Neural crest cell (in vitro differentiated cells): ENCODE results near the gene CCDC149. TPM values are rescaled to one million over a fixed set of nuclear protein-coding genes. Genes with fewer than 3 reads are reported as not detected.

Source experiments
- DNase-seq: peaks from one replicate; pipeline ENCODE4 v3.0.0; 2021; ENCODE audit warnings: low read depth, mixed read lengths, low spot score
- H3K27ac Mint-ChIP-seq: one replicate; pipeline ENCODE4 v1.8.0; 2021; ENCODE audit warnings: mild to moderate bottlenecking, mixed read lengths; ENCODE audit not compliant: unreplicated experiment
- H3K27me3 Mint-ChIP-seq: 2 replicates; pipeline ENCODE4 v1.8.0; 2021; ENCODE audit warnings: low read depth, mild to moderate bottlenecking, mixed read lengths
- H3K36me3 Mint-ChIP-seq: 2 replicates; pipeline ENCODE4 v1.8.0; 2021; ENCODE audit warnings: low read depth, mild to moderate bottlenecking, mixed read lengths
- H3K4me1 Mint-ChIP-seq: 2 replicates; pipeline ENCODE4 v1.8.0; 2021; ENCODE audit warnings: mixed read lengths
- H3K4me3 Mint-ChIP-seq: one replicate; pipeline ENCODE4 v1.8.0; 2021; ENCODE audit warnings: mild to moderate bottlenecking, mixed read lengths
- H3K9me3 Mint-ChIP-seq: 2 replicates; pipeline ENCODE4 v1.8.0; 2021; ENCODE audit warnings: mixed read lengths
- CTCF ChIP-seq: fragments of 200-600 bp; sonication (generic); conservative IDR thresholded peaks from 2 replicates; pipeline ENCODE4 v1.5.0; 2021; ENCODE audit warnings: antibody characterized with exemption, mild to moderate bottlenecking
- total RNA-seq: library from RNA; stranded (reverse); gene quantifications from 2 replicates; pipeline ENCODE4 v1.2.1, GENCODE V29; 2021

Gene CCDC149
- total RNA-seq, 1 donor from 2014 or later: 11.9 TPM

DNA sequence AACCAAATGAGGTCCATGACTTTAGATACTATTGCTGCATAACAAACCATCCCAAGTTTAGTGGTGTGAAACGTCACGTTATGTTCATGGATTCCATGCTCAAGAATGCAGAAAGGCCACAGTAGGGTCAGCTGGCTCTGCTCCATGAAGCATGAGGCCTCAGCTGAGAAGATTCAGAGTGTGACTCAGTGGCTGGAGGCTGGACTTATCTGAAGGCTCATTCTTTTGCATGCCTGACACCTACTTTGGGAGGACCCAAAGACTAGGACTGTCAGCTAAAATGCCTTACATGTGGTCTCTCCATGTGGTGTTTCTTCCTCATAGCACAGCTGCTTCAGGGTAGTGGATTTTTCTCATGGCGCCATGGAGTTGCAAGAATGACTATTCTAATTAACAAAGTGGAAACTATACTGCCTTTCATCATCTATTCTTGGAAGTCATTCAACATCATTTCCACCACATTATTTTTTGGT is 11.5 kb upstream of the CCDC149 start:
- no peak overlapping the region for H3K27ac Mint-ChIP-seq
- peaks cover 2% of the 10 kb centered on the region for H3K36me3 Mint-ChIP-seq
- TF ChIP-seq CTCF: no peak
- H3K4me3 Mint-ChIP-seq: no peak overlapping the region
- peaks cover 18% of the 10 kb centered on the region for H3K27me3 Mint-ChIP-seq
- peaks cover 6% of the 10 kb centered on the region for H3K4me1 Mint-ChIP-seq
- no peak for DNase-seq
- no peaks in the 10 kb centered on the region for H3K9me3 Mint-ChIP-seq

- TF ChIP-seq CTCF: no peak
- H3K27me3 Mint-ChIP-seq: peaks cover 16% of the 10 kb centered on the region
- H3K4me1 Mint-ChIP-seq: peaks cover 6% of the 10 kb centered on the region
- DNase-seq: no peak
- H3K9me3 Mint-ChIP-seq: no peaks in the 10 kb centered on the region
- peaks cover 2% of the 10 kb centered on the region for H3K36me3 Mint-ChIP-seq
- no peak overlapping the region for H3K4me3 Mint-ChIP-seq
- H3K27ac Mint-ChIP-seq: no peak overlapping the region
Observed at GRCh38 chr4:24923550-24923949, 10.7 kb upstream of the CCDC149 start.

GRCh38 chr4:24923002-24923401 is 10.2 kb upstream of the CCDC149 start:
- Mint-ChIP-seq H3K4me1 (peaks cover 9% of the 10 kb centered on the region), H3K27ac (no peak overlapping the region), H3K4me3 (no peak overlapping the region), H3K27me3 (peaks cover 13% of the 10 kb centered on the region), H3K9me3 (no peaks in the 10 kb centered on the region), H3K36me3 (peaks cover 2% of the 10 kb centered on the region)
- no peak for DNase-seq
- no peak for TF ChIP-seq CTCF

- Mint-ChIP-seq H3K4me1 (peaks cover 15% of the 10 kb centered on the region), H3K27ac (no peak overlapping the region), H3K36me3 (peaks cover 2% of the 10 kb centered on the region), H3K27me3 (peaks cover 7% of the 10 kb centered on the region), H3K4me3 (no peak overlapping the region), H3K9me3 (no peaks in the 10 kb centered on the region)
- TF ChIP-seq CTCF: no peak
- no peak for DNase-seq
Observed at GRCh38 chr4:24922416-24922815, 9.6 kb upstream of the CCDC149 start.

- peaks cover 7% of the 10 kb centered on the region for H3K27me3 Mint-ChIP-seq
- no peak overlapping the region for H3K4me3 Mint-ChIP-seq
- peaks cover 18% of the 10 kb centered on the region for H3K4me1 Mint-ChIP-seq
- TF ChIP-seq CTCF: no peak
- DNase-seq: no peak
- no peaks in the 10 kb centered on the region for H3K9me3 Mint-ChIP-seq
- H3K27ac Mint-ChIP-seq: no peak overlapping the region
- peaks cover 2% of the 10 kb centered on the region for H3K36me3 Mint-ChIP-seq
Observed at GRCh38 chr4:24921491-24921890, 8.6 kb upstream of the CCDC149 start.

GRCh38 chr4:24920008-24920407 is 7.2 kb upstream of the CCDC149 start:
- TF ChIP-seq CTCF: no peak
- Mint-ChIP-seq H3K9me3 (no peaks in the 10 kb centered on the region), H3K36me3 (no peaks in the 10 kb centered on the region), H3K4me1 (peaks cover 13% of the 10 kb centered on the region), H3K27me3 (peaks cover 7% of the 10 kb centered on the region), H3K27ac (no peak overlapping the region), H3K4me3 (no peak overlapping the region)
- DNase-seq: no peak
